Measurements from ENCODE around the gene PHF20.
"Not testable (repeated sequence)": the region's sequence is repeated elsewhere in the genome, so short reads cannot be mapped to it uniquely, and the experiment has no call there.

PHF20 gene

GRCh38 chr20:35885212-35885611, 113.4 kb downstream of the PHF20 start:
- no peak for DNase-seq (ENCODE audit: low spot score)

- peak; percentile 18 for DNase-seq (ENCODE audit: low spot score)
Measured at GRCh38 chr20:35886537-35886936, 114.7 kb downstream of the PHF20 start.

GRCh38 chr20:35887393-35888064, 115.7 kb downstream of the PHF20 start:
- DNase-seq (ENCODE audit: low spot score), result no peak

GRCh38 chr20:35888657-35889056, 116.8 kb downstream of the PHF20 start:
- no peak for DNase-seq (ENCODE audit: low spot score)

GRCh38 chr20:35891375-35891774, 119.6 kb downstream of the PHF20 start:
- DNase-seq (ENCODE audit: low spot score), result no peak

GRCh38 chr20:35892871-35893270, 121.1 kb downstream of the PHF20 start:
- no peak for DNase-seq (ENCODE audit: low spot score)

- no peak for DNase-seq (ENCODE audit: low spot score)
Measured at GRCh38 chr20:35893942-35894341, 122.1 kb downstream of the PHF20 start.

GRCh38 chr20:35895516-35895915, 123.7 kb downstream of the PHF20 start:
- not testable (repeated sequence) for DNase-seq (ENCODE audit: low spot score)

GRCh38 chr20:35899064-35899463, 127.2 kb downstream of the PHF20 start:
- no peak for DNase-seq (ENCODE audit: low spot score)

- not testable (repeated sequence) for DNase-seq (ENCODE audit: low spot score)
Measured at GRCh38 chr20:35901230-35901629, 129.4 kb downstream of the PHF20 start.

GRCh38 chr20:35901678-35902544, 130.1 kb downstream of the PHF20 start:
- DNase-seq (ENCODE audit: low spot score), result no peak

- DNase-seq (ENCODE audit: low spot score), result no peak
Measured at GRCh38 chr20:35902545-35902941, 130.7 kb downstream of the PHF20 start.

- DNase-seq (ENCODE audit: low spot score), result no peak
Measured at GRCh38 chr20:35903843-35904242, 132.0 kb downstream of the PHF20 start.

- DNase-seq (ENCODE audit: low spot score), result no peak
Measured at GRCh38 chr20:35904982-35905663, 133.3 kb downstream of the PHF20 start.

- no peak for DNase-seq (ENCODE audit: low spot score)
Measured at GRCh38 chr20:35907017-35907701, 135.3 kb downstream of the PHF20 start.

GRCh38 chr20:35908007-35908406, 136.2 kb downstream of the PHF20 start:
- no peak for DNase-seq (ENCODE audit: low spot score)

GRCh38 chr20:35909176-35909575, 137.4 kb downstream of the PHF20 start:
- no peak for DNase-seq (ENCODE audit: low spot score)

GRCh38 chr20:35909796-35910195, 138.0 kb downstream of the PHF20 start:
- DNase-seq (ENCODE audit: low spot score), result no peak

- DNase-seq (ENCODE audit: low spot score), result no peak
Measured at GRCh38 chr20:35910254-35910653, 138.4 kb downstream of the PHF20 start.

- DNase-seq (ENCODE audit: low spot score), result peak; percentile 15
Measured at GRCh38 chr20:35912881-35913280, 141.1 kb downstream of the PHF20 start.

GRCh38 chr20:35917077-35917476, 145.3 kb downstream of the PHF20 start:
- DNase-seq (ENCODE audit: low spot score), result no peak

GRCh38 chr20:35918021-35918420, 146.2 kb downstream of the PHF20 start:
- no peak for DNase-seq (ENCODE audit: low spot score)

All from pons (tissue), 1 donor.